ENCODE data around the gene CACNB2.
"Not testable (repeated sequence)": the region's sequence is repeated elsewhere in the genome, so short reads cannot be mapped to it uniquely, and the experiment has no call there.

CACNB2 gene

GRCh38 chr10:18202680-18203460 lies 62.6 kb downstream of the CACNB2 start:
- DNase-seq (ENCODE audit: low read depth), result no peak

- DNase-seq (ENCODE audit: low read depth), result no peak
Measured at GRCh38 chr10:18203471-18203870, 63.2 kb downstream of the CACNB2 start.

GRCh38 chr10:18204039-18204835 lies 64.0 kb downstream of the CACNB2 start:
- DNase-seq (ENCODE audit: low read depth), result no peak

GRCh38 chr10:18205098-18205834 lies 65.0 kb downstream of the CACNB2 start:
- no peak for DNase-seq (ENCODE audit: low read depth)

GRCh38 chr10:18208186-18208585 lies 68.0 kb downstream of the CACNB2 start:
- DNase-seq (ENCODE audit: low read depth), result not testable (repeated sequence)

- no peak for DNase-seq (ENCODE audit: low read depth)
Measured at GRCh38 chr10:18209241-18209640, 69.0 kb downstream of the CACNB2 start.

- no peak for DNase-seq (ENCODE audit: low read depth)
Measured at GRCh38 chr10:18210711-18211110, 70.5 kb downstream of the CACNB2 start.

GRCh38 chr10:18211862-18212261 lies 71.6 kb downstream of the CACNB2 start:
- no peak for DNase-seq (ENCODE audit: low read depth)

- no peak for DNase-seq (ENCODE audit: low read depth)
Measured at GRCh38 chr10:18213271-18213670, 73.0 kb downstream of the CACNB2 start.

GRCh38 chr10:18214691-18215563 lies 74.7 kb downstream of the CACNB2 start:
- no peak for DNase-seq (ENCODE audit: low read depth)

GRCh38 chr10:18216482-18216881 lies 76.3 kb downstream of the CACNB2 start:
- DNase-seq (ENCODE audit: low read depth), result no peak

GRCh38 chr10:18217577-18217976 lies 77.4 kb downstream of the CACNB2 start:
- no peak for DNase-seq (ENCODE audit: low read depth)

- no peak for DNase-seq (ENCODE audit: low read depth)
Measured at GRCh38 chr10:18219146-18219545, 78.9 kb downstream of the CACNB2 start.

GRCh38 chr10:18221123-18221522 lies 80.9 kb downstream of the CACNB2 start:
- no peak for DNase-seq (ENCODE audit: low read depth)

- DNase-seq (ENCODE audit: low read depth), result no peak
Measured at GRCh38 chr10:18221882-18222281, 81.7 kb downstream of the CACNB2 start.

GRCh38 chr10:18222866-18223265 lies 82.6 kb downstream of the CACNB2 start:
- no peak for DNase-seq (ENCODE audit: low read depth)

GRCh38 chr10:18223898-18224297 lies 83.7 kb downstream of the CACNB2 start:
- DNase-seq (ENCODE audit: low read depth), result no peak

- DNase-seq (ENCODE audit: low read depth), result no peak
Measured at GRCh38 chr10:18224626-18225445, 84.6 kb downstream of the CACNB2 start.

GRCh38 chr10:18226336-18226735 lies 86.1 kb downstream of the CACNB2 start:
- DNase-seq (ENCODE audit: low read depth), result no peak

- no peak for DNase-seq (ENCODE audit: low read depth)
Measured at GRCh38 chr10:18229826-18230225, 89.6 kb downstream of the CACNB2 start.

- DNase-seq (ENCODE audit: low read depth), result no peak
Measured at GRCh38 chr10:18230794-18231193, 90.6 kb downstream of the CACNB2 start.
